IMR-90 (cell line): ENCODE data around the gene GDF10. TPM values are rescaled to one million over a fixed set of nuclear protein-coding genes. Genes with fewer than 3 reads are reported as not detected.

Source experiments
- ATAC-seq: fragments of 200-7000 bp; cut with Tn5 transposase; 2 replicates; pipeline ENCODE4 v1.9.1; 2020; ENCODE audit warnings: low read depth, mild to moderate bottlenecking, moderate library complexity
- BruUV-seq: library from RNA; stranded (reverse); fragments of 400-500 nt; replicated peaks from 2 replicates; lab custom pipeline; 2021; lab: Mats Ljungman, UMichigan
- CTCF ChIA-PET: fragments of 300-600 bp; formaldehyde crosslinking; extraction: SDS; loops from one replicate; lab custom pipeline; 2021; ENCODE audit warnings: antibody characterized with exemption; lab: Yijun Ruan, JAX
- POLR2A ChIA-PET: fragments of 300-600 bp; sonication (Branson Sonifier 250); formaldehyde crosslinking; loops from one replicate; lab custom pipeline; 2022; ENCODE audit warnings: antibody characterized with exemption; ENCODE audit not compliant: unreplicated experiment; lab: Charles Lee
- DNase-seq: peaks from one replicate; pipeline ENCODE4 v3.0.0; 2013
- H2AFZ ChIP-seq: replicated peaks from 2 replicates; pipeline ENCODE3; 2013; ENCODE audit warnings: low read length, mild to moderate bottlenecking; ENCODE audit not compliant: poor library complexity
- H2AK5ac ChIP-seq: 2 replicates; pipeline ENCODE4 v1.6.1; 2013; ENCODE audit warnings: low read depth, low read length, inconsistent platforms
- H2AK9ac ChIP-seq: replicated peaks from 2 replicates; pipeline ENCODE3; 2013; ENCODE audit warnings: mild to moderate bottlenecking, low read depth, low read length, moderate library complexity; ENCODE audit not compliant: poor library complexity
- H2BK120ac ChIP-seq: 2 replicates; pipeline ENCODE4 v1.6.1; 2013; ENCODE audit warnings: low read depth, low read length, inconsistent platforms
- H2BK15ac ChIP-seq: 3 replicates; pipeline ENCODE4 v1.6.1; 2013; ENCODE audit warnings: low read depth, low read length, inconsistent platforms
- H2BK20ac ChIP-seq: 2 replicates; pipeline ENCODE4 v1.6.1; 2013; ENCODE audit warnings: low read depth, mild to moderate bottlenecking, inconsistent platforms, low read length, moderate library complexity
- H2BK5ac ChIP-seq: 2 replicates; pipeline ENCODE4 v1.6.1; 2013; ENCODE audit warnings: mild to moderate bottlenecking, low read depth, low read length, inconsistent platforms; ENCODE audit not compliant: poor library complexity, severe bottlenecking
- H3K14ac ChIP-seq: replicated peaks from 2 replicates; pipeline ENCODE4 v1.6.1; 2013; ENCODE audit warnings: low read depth, low read length, inconsistent platforms
- H3K18ac ChIP-seq: 2 replicates; pipeline ENCODE4 v1.6.1; 2013; ENCODE audit warnings: low read depth, low read length, control low read depth
- H3K23ac ChIP-seq: 2 replicates; pipeline ENCODE4 v1.6.1; 2013; ENCODE audit warnings: low read depth, low read length, inconsistent platforms
- H3K27ac ChIP-seq: 2 replicates; pipeline ENCODE4 v1.5.1; 2013; ENCODE audit warnings: mild to moderate bottlenecking, control low read depth, low read length; ENCODE audit not compliant: insufficient read depth
- H3K27me3 ChIP-seq: 2 replicates; pipeline ENCODE4 v1.6.1; 2013; ENCODE audit warnings: low read length; ENCODE audit not compliant: control insufficient read depth, insufficient read depth
- H3K36me3 ChIP-seq: 2 replicates; pipeline ENCODE4 v1.6.1; 2013; ENCODE audit warnings: low read length, mixed read lengths; ENCODE audit not compliant: control insufficient read depth, insufficient read depth
- H3K4ac ChIP-seq: 2 replicates; pipeline ENCODE4 v1.6.1; 2013; ENCODE audit warnings: low read depth, low read length, inconsistent platforms
- H3K4me1 ChIP-seq: 2 replicates; pipeline ENCODE4 v1.6.1; 2013; ENCODE audit warnings: low read length, mixed read lengths; ENCODE audit not compliant: control insufficient read depth, insufficient read depth
- H3K4me2 ChIP-seq: 2 replicates; pipeline ENCODE4 v1.6.1; 2013; ENCODE audit warnings: low read depth, mild to moderate bottlenecking, control low read depth, low read length, moderate library complexity
- H3K4me3 ChIP-seq: 2 replicates; pipeline ENCODE4 v1.5.1; 2013; ENCODE audit warnings: low read depth, mild to moderate bottlenecking, control low read depth, low read length, moderate library complexity; ENCODE audit not compliant: insufficient read depth
- H3K56ac ChIP-seq: 2 replicates; pipeline ENCODE4 v1.6.1; 2013; ENCODE audit warnings: low read length, inconsistent platforms; ENCODE audit not compliant: insufficient read depth; ENCODE audit errors: extremely low read depth
- H3K79me1 ChIP-seq, 2 experiments: 2 replicates each; pipeline ENCODE4 v1.6.1; 2013; ENCODE audit warnings: low read length in 2 of 2, inconsistent platforms in 1 of 2, low read depth in 1 of 2
- H3K9ac ChIP-seq: 2 replicates; pipeline ENCODE4 v1.6.1; 2013; ENCODE audit warnings: low read depth, low read length, control low read depth
- H3K9me1 ChIP-seq: 2 replicates; pipeline ENCODE4 v1.6.1; 2013; ENCODE audit warnings: low read length, inconsistent platforms; ENCODE audit not compliant: insufficient read depth
- H3K9me3 ChIP-seq: 2 replicates; pipeline ENCODE4 v1.6.1; 2013; ENCODE audit warnings: low read length; ENCODE audit not compliant: control insufficient read depth, insufficient read depth
- H4K20me1 ChIP-seq: 2 replicates; pipeline ENCODE4 v1.6.1; 2013; ENCODE audit warnings: low read length, inconsistent platforms; ENCODE audit not compliant: insufficient read depth
- H4K5ac ChIP-seq: 2 replicates; pipeline ENCODE4 v1.6.1; 2013; ENCODE audit warnings: mild to moderate bottlenecking, low read depth, low read length, control low read depth
- H4K8ac ChIP-seq, 2 experiments: 2 replicates each; pipeline ENCODE4 v1.6.1; 2013; ENCODE audit warnings: low read depth in 2 of 2, low read length in 2 of 2, control low read depth in 1 of 2, inconsistent platforms in 1 of 2
- H4K91ac ChIP-seq: 2 replicates; pipeline ENCODE4 v1.6.1; 2013; ENCODE audit warnings: low read depth, low read length, inconsistent platforms; ENCODE audit not compliant: insufficient read depth
- MAFK ChIP-seq: IDR thresholded peaks from 2 replicates; pipeline ENCODE4 v1.6.1; 2012; ENCODE audit warnings: low read depth, low read length, improper control_type of control experiment
- SMC3 ChIP-seq: fragments of 150-350 bp; IDR thresholded peaks from 2 replicates; pipeline ENCODE4 v1.6.1; 2016; ENCODE audit warnings: low read depth, mild to moderate bottlenecking, antibody characterized with exemption, low read length, moderate library complexity
- WGBS, 2 experiments: methylation state at CpG; one replicate each; pipeline versions ENCODE4 v1.1.5 to v1.1.7; 2013; ENCODE audit warnings: missing lambda C conversion rate in 2 of 2; ENCODE audit not compliant: insufficient read length in 1 of 2; ENCODE audit errors: extremely low coverage in 2 of 2; 5-methylcytosine and 5-hydroxymethylcytosine counted together
- dilution Hi-C: fragments of 300-500 bp; cut with HindIII; formaldehyde crosslinking; loops from one replicate; pipeline ENCODE4 v1.14.3; 2018; ENCODE audit warnings: low sequenced_read_pairs; ENCODE audit not compliant: unreplicated experiment
- in situ Hi-C: fragments of 300-500 bp; cut with MboI; formaldehyde crosslinking; loops from 3 replicates; pipeline ENCODE4 v1.14.3; 2019; ENCODE audit warnings: low sequenced_read_pairs, inconsistent platforms, mixed read lengths
- intact Hi-C: fragments of 100-400 bp; cut with micrococcal nuclease; formaldehyde crosslinking; loops from 2 replicates; pipeline ENCODE4 v1.10.0; 2022
- polyA plus RNA-seq, 3 experiments: library from polyadenylated mRNA; depleted of rRNA; stranded (reverse); fragments of >200 nt; gene quantifications; 2 replicates each; pipeline ENCODE4 v1.2.3, GENCODE V29; 2012; ENCODE audit warnings: low replicate concordance in 1 of 3
- total RNA-seq: library from RNA; depleted of rRNA; stranded (reverse); fragments of >200 nt; gene quantifications from 2 replicates; pipeline ENCODE4 v1.2.3, GENCODE V29; 2012

GDF10 gene
- total and polyA plus RNA-seq, 2 of the 4 experiments (the other 2 are of a cell fraction), result 0.34 TPM; not detected in 1

DNA sequence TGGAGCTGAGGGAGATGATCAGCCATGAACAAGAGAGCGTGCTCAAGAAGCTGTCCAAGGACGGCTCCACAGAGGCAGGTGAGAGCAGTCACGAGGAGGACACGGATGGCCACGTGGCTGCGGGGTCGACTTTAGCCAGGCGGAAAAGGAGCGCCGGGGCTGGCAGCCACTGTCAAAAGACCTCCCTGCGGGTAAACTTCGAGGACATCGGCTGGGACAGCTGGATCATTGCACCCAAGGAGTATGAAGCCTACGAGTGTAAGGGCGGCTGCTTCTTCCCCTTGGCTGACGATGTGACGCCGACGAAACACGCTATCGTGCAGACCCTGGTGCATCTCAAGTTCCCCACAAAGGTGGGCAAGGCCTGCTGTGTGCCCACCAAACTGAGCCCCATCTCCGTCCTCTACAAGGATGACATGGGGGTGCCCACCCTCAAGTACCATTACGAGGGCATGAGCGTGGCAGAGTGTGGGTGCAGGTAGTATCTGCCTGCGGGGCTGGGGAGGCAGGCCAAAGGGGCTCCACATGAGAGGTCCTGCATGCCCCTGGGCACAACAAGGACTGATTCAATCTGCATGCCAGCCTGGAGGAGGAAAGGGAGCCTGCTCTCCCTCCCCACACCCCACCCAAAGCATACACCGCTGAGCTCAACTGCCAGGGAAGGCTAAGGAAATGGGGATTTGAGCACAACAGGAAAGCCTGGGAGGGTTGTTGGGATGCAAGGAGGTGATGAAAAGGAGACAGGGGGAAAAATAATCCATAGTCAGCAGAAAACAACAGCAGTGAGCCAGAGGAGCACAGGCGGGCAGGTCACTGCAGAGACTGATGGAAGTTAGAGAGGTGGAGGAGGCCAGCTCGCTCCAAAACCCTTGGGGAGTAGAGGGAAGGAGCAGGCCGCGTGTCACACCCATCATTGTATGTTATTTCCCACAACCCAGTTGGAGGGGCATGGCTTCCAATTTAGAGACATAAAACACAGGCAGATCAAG is 25.6 kb downstream of the GDF10 start:
- no peak overlapping the region for H3K14ac ChIP-seq
- no peak overlapping the region for H2BK120ac ChIP-seq
- in situ Hi-C loops, result no loop called here
- peaks cover 36% of the 10 kb centered on the region for H3K27me3 ChIP-seq
- H2BK5ac ChIP-seq, result no peak overlapping the region
- no peak overlapping the region for H3K18ac ChIP-seq
- no peak overlapping the region for H3K56ac ChIP-seq
- intact Hi-C loops, result no loop called here
- no TSS peak for BruUV-seq
- no peaks in the 10 kb centered on the region for H3K79me1 ChIP-seq
- POLR2A ChIA-PET, result no interaction called here
- H4K5ac ChIP-seq, result no peak overlapping the region
- H2AFZ ChIP-seq, result no peak overlapping the region
- no peaks in the 10 kb centered on the region for H3K4me1 ChIP-seq
- H3K9me3 ChIP-seq, result no peaks in the 10 kb centered on the region
- H2AK5ac ChIP-seq, result no peak overlapping the region
- no peak overlapping the region for H3K4ac ChIP-seq
- no peaks in the 10 kb centered on the region for H4K20me1 ChIP-seq
- 91% methylated on average over 16 of the region's 30 CpGs; no CpG with 5 or more reads in 1 of the 2 experiments for WGBS, 2 experiments
- CTCF ChIA-PET, result no interaction called here
- dilution Hi-C loops, result no loop called here
- H3K4me3 ChIP-seq, result no peak overlapping the region
- TF ChIP-seq SMC3 (no peak), MAFK (peak; percentile 87)
- H3K9ac ChIP-seq, result no peak overlapping the region
- H4K8ac ChIP-seq, result no peak overlapping the region
- H3K4me2 ChIP-seq, result no peak overlapping the region
- no peak overlapping the region for H2BK20ac ChIP-seq
- H3K36me3 ChIP-seq, result no peaks in the 10 kb centered on the region
- peaks cover 4% of the 10 kb centered on the region; the same call in 1 of the 2 replicates for H3K9me1 ChIP-seq
- no peak for ATAC-seq
- no peak overlapping the region for H3K27ac ChIP-seq
- DNase-seq, result no peak
- H3K23ac ChIP-seq, result no peak overlapping the region
- no peak overlapping the region for H2BK15ac ChIP-seq
- H4K91ac ChIP-seq, result no peak overlapping the region
- H2AK9ac ChIP-seq, result peak overlapping the region; percentile 65
